Natural killer cell (primary cell): Measurements from ENCODE around the gene GDPD4. TPM values are rescaled to one million over a fixed set of nuclear protein-coding genes. Genes with fewer than 3 reads are reported as not detected.

Experiments used
- ATAC-seq, 3 donors: fragments of 150-1000 bp in 2 of 3; fragments of 200-7000 bp in 1 of 3; cut with Tn5 transposase; 1 replicate in 1 of 3; 2 replicates in 2 of 3; pipeline ENCODE4 v1.10.0; 2021; ENCODE audit warnings: mild to moderate bottlenecking in 2 of 3, moderate library complexity in 2 of 3
- DNase-seq, 2 donors: peaks; one replicate each; pipeline versions ENCODE4 v3.0.0 to v3.0.0-alpha.2; 2013 to 2021; ENCODE audit warnings: mixed read lengths in 1 of 2
- H3K27ac ChIP-seq: one replicate; pipeline ENCODE4 v1.5.1; 2013; ENCODE audit warnings: mild to moderate bottlenecking, low read length
- H3K27me3 ChIP-seq: one replicate; pipeline ENCODE4 v1.6.1; 2013; ENCODE audit warnings: low read length; ENCODE audit not compliant: control insufficient read depth, insufficient read depth
- H3K36me3 ChIP-seq: one replicate; pipeline ENCODE4 v1.6.1; 2013; ENCODE audit warnings: low read length; ENCODE audit not compliant: control insufficient read depth, insufficient read depth
- H3K4me1 ChIP-seq: one replicate; pipeline ENCODE4 v1.6.1; 2013; ENCODE audit warnings: low read length; ENCODE audit not compliant: control insufficient read depth, insufficient read depth
- H3K4me3 ChIP-seq: one replicate; pipeline ENCODE4 v1.5.1; 2013; ENCODE audit warnings: low read length
- H3K9me3 ChIP-seq: one replicate; pipeline ENCODE4 v1.6.1; 2013; ENCODE audit warnings: low read length; ENCODE audit not compliant: control insufficient read depth, insufficient read depth
- H3K27ac Mint-ChIP-seq, 2 donors: one replicate each; pipeline ENCODE4 v1.8.0; 2022; ENCODE audit warnings: mild to moderate bottlenecking in 2 of 2, mixed read lengths in 2 of 2, moderate library complexity in 1 of 2
- H3K27me3 Mint-ChIP-seq, 2 donors: one replicate each; pipeline ENCODE4 v1.8.0; 2022; ENCODE audit warnings: low read depth in 2 of 2, mixed read lengths in 2 of 2
- H3K36me3 Mint-ChIP-seq: one replicate; pipeline ENCODE4 v1.8.0; 2022; ENCODE audit warnings: mixed read lengths
- H3K4me1 Mint-ChIP-seq, 2 donors: one replicate each; pipeline ENCODE4 v1.8.0; 2022; ENCODE audit warnings: mixed read lengths in 2 of 2
- H3K4me3 Mint-ChIP-seq: one replicate; pipeline ENCODE4 v1.8.0; 2022; ENCODE audit warnings: mild to moderate bottlenecking, moderate library complexity, mixed read lengths
- H3K9me3 Mint-ChIP-seq, 2 donors: one replicate each; pipeline ENCODE4 v1.8.0; 2022; ENCODE audit warnings: mixed read lengths in 2 of 2
- CTCF ChIP-seq: fragments of 200-600 bp; IDR thresholded peaks from one replicate; pipeline ENCODE4 v1.8.0; 2022; ENCODE audit warnings: antibody characterized with exemption
- whole genome bisulfite sequencing: methylation state at CpG from one replicate; pipeline ENCODE4 v1.1.7; 2013; ENCODE audit warnings: missing lambda C conversion rate; ENCODE audit not compliant: insufficient coverage; 5-methylcytosine and 5-hydroxymethylcytosine counted together
- intact Hi-C: fragments of 100-400 bp; cut with micrococcal nuclease; formaldehyde crosslinking; loops from one replicate; pipeline ENCODE4 v1.14.2; 2022
- total RNA-seq, 4 donors: library from RNA; stranded (reverse); fragments of 120-200 nt in 1 of 4; gene quantifications; one replicate each; pipeline versions ENCODE4 v1.2.3 to v1.2.4, GENCODE V29; 2013 to 2022

Gene GDPD4
- total RNA-seq, 3 donors from 2014 or later (not counting 1 experiment from before 2014, with no cell fraction given), result not detected

GRCh38 chr11:77175021-77175842 is 126.3 kb downstream of the GDPD4 start:
- H3K27me3 Mint-ChIP-seq, result no peaks in the 10 kb centered on the region
- no peak overlapping the region for H3K27ac Mint-ChIP-seq
- no peak for DNase-seq
- Histone ChIP-seq H3K36me3 (no peaks in the 10 kb centered on the region), H3K27ac (no peak overlapping the region), H3K4me1 (peaks cover 11% of the 10 kb centered on the region), H3K4me3 (no peak overlapping the region), H3K9me3 (no peaks in the 10 kb centered on the region), H3K27me3 (no peaks in the 10 kb centered on the region)
- no peaks in the 10 kb centered on the region for H3K36me3 Mint-ChIP-seq
- TF ChIP-seq CTCF, result no peak
- H3K4me3 Mint-ChIP-seq, result no peak overlapping the region
- ATAC-seq, result no peak
- intact Hi-C loops, result no loop called here
- WGBS, result 78% methylated on average over 15 of the region's 15 CpGs
- H3K9me3 Mint-ChIP-seq, result peaks cover 0 to 4% of the 10 kb centered on the region in 2 donors
- no peaks in the 10 kb centered on the region for H3K4me1 Mint-ChIP-seq

DNA sequence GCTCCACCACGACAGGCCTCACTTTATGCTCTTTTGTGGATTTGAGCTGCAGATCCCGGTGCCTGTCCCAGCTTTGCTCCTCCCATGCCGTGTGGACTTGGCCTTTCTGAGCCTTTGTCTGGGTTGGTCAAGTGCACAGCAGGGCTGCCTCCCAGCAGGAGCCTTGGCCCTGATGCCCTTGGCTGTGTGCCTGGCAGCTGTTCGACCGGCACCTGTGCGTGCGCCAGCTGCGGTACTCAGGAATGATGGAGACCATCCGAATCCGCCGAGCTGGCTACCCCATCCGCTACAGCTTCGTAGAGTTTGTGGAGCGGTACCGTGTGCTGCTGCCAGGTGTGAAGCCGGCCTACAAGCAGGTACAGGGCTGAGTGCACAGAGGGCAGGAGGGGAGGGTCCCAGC is 126.9 kb downstream of the GDPD4 start:
- no peaks in the 10 kb centered on the region for H3K27me3 Mint-ChIP-seq
- H3K36me3 ChIP-seq, result no peaks in the 10 kb centered on the region
- no peaks in the 10 kb centered on the region for H3K36me3 Mint-ChIP-seq
- no peaks in the 10 kb centered on the region for H3K27me3 ChIP-seq
- peaks cover 11% of the 10 kb centered on the region for H3K4me1 ChIP-seq
- no peak overlapping the region for H3K4me3 ChIP-seq
- DNase-seq (no peak), ATAC-seq (no peak)
- 95% methylated on average over 16 of the region's 16 CpGs for WGBS
- H3K9me3 ChIP-seq, result no peaks in the 10 kb centered on the region
- intact Hi-C loops, result no loop called here
- no peak overlapping the region for H3K4me3 Mint-ChIP-seq
- no peak for TF ChIP-seq CTCF
- no peaks in the 10 kb centered on the region for H3K4me1 Mint-ChIP-seq
- no peak overlapping the region for H3K27ac ChIP-seq
- no peak overlapping the region for H3K27ac Mint-ChIP-seq
- peaks cover 0 to 4% of the 10 kb centered on the region in 2 donors for H3K9me3 Mint-ChIP-seq

GRCh38 chr11:77173494-77173893 is 128.0 kb downstream of the GDPD4 start:
- ATAC-seq (no peak), DNase-seq (no peak)
- Histone ChIP-seq H3K4me1 (peaks cover 11% of the 10 kb centered on the region), H3K27me3 (no peaks in the 10 kb centered on the region), H3K36me3 (no peaks in the 10 kb centered on the region), H3K27ac (no peak overlapping the region), H3K9me3 (no peaks in the 10 kb centered on the region), H3K4me3 (no peak overlapping the region)
- H3K4me3 Mint-ChIP-seq, result no peak overlapping the region
- intact Hi-C loops, result no loop called here
- TF ChIP-seq CTCF, result no peak
- H3K27ac Mint-ChIP-seq, result no peak overlapping the region
- H3K9me3 Mint-ChIP-seq, result peaks cover 0 to 4% of the 10 kb centered on the region in 2 donors
- WGBS, result 77% methylated on average over 10 of the region's 10 CpGs
- no peaks in the 10 kb centered on the region for H3K27me3 Mint-ChIP-seq
- no peaks in the 10 kb centered on the region for H3K36me3 Mint-ChIP-seq
- H3K4me1 Mint-ChIP-seq, result no peaks in the 10 kb centered on the region

- Histone ChIP-seq H3K27me3 (no peaks in the 10 kb centered on the region), H3K9me3 (no peaks in the 10 kb centered on the region), H3K4me3 (no peak overlapping the region), H3K4me1 (peaks cover 11% of the 10 kb centered on the region), H3K36me3 (no peaks in the 10 kb centered on the region), H3K27ac (no peak overlapping the region)
- intact Hi-C loops, result no loop called here
- Mint-ChIP-seq H3K9me3 (no peaks in the 10 kb centered on the region), H3K36me3 (no peaks in the 10 kb centered on the region), H3K4me3 (no peak overlapping the region), H3K27ac (no peak overlapping the region), H3K27me3 (no peaks in the 10 kb centered on the region), H3K4me1 (no peaks in the 10 kb centered on the region)
- ATAC-seq, result no peak
- no peak for DNase-seq
- 95% methylated on average over 16 of the region's 16 CpGs for WGBS
- no peak for TF ChIP-seq CTCF
These were observed 128.9 kb downstream of the GDPD4 start for GRCh38 chr11:77172666-77172982.
